ENCODE data around the gene APOL5.

APOL5 gene

GRCh38 chr22:35743326-35743860 lies 25.7 kb downstream of the APOL5 start:
- peak; percentile 38 for DNase-seq

- no peak for DNase-seq
Measured at GRCh38 chr22:35746248-35746647, 28.6 kb downstream of the APOL5 start.

- DNase-seq, result no peak
Measured at GRCh38 chr22:35746946-35747703, 29.5 kb downstream of the APOL5 start.

GRCh38 chr22:35749808-35750207 lies 32.1 kb downstream of the APOL5 start:
- DNase-seq, result peak; percentile 40

GRCh38 chr22:35752006-35752862 lies 34.6 kb downstream of the APOL5 start:
- DNase-seq, result no peak

GRCh38 chr22:35752863-35753189 lies 35.2 kb downstream of the APOL5 start:
- DNase-seq, result no peak

GRCh38 chr22:35754761-35755160 lies 37.1 kb downstream of the APOL5 start:
- DNase-seq, result no peak

GRCh38 chr22:35756722-35757121 lies 39.0 kb downstream of the APOL5 start:
- DNase-seq, result no peak

- DNase-seq, result no peak
Measured at GRCh38 chr22:35758394-35758793, 40.7 kb downstream of the APOL5 start.

GRCh38 chr22:35761037-35761436 lies 43.4 kb downstream of the APOL5 start:
- peak; percentile 25 for DNase-seq

- DNase-seq, result no peak
Measured at GRCh38 chr22:35766654-35767580, 49.2 kb downstream of the APOL5 start.

GRCh38 chr22:35769974-35770373 lies 52.3 kb downstream of the APOL5 start:
- DNase-seq, result no peak

GRCh38 chr22:35775339-35775738 lies 57.7 kb downstream of the APOL5 start:
- no peak for DNase-seq

- DNase-seq, result peak; percentile 80
Measured at GRCh38 chr22:35777335-35777975, 59.8 kb downstream of the APOL5 start.
